DOHH2 (cell line): ENCODE results near the gene INSYN2B.

Source experiments
- CTCF ChIP-seq: fragments of 200-600 bp; sonication (generic); IDR thresholded peaks from one replicate; pipeline ENCODE4 v1.5.1; 2014; ENCODE audit warnings: antibody characterized with exemption, mild to moderate bottlenecking, low read depth, low read length; ENCODE audit not compliant: poor library complexity, severe bottlenecking
- EZH2phosphoT487 ChIP-seq: fragments of 200-600 bp; sonication (generic); IDR thresholded peaks from 2 replicates; pipeline ENCODE4 v1.6.1; 2017; ENCODE audit warnings: borderline replicate concordance, mild to moderate bottlenecking, antibody characterized with exemption, low read length, moderate library complexity, mixed read lengths

DNA sequence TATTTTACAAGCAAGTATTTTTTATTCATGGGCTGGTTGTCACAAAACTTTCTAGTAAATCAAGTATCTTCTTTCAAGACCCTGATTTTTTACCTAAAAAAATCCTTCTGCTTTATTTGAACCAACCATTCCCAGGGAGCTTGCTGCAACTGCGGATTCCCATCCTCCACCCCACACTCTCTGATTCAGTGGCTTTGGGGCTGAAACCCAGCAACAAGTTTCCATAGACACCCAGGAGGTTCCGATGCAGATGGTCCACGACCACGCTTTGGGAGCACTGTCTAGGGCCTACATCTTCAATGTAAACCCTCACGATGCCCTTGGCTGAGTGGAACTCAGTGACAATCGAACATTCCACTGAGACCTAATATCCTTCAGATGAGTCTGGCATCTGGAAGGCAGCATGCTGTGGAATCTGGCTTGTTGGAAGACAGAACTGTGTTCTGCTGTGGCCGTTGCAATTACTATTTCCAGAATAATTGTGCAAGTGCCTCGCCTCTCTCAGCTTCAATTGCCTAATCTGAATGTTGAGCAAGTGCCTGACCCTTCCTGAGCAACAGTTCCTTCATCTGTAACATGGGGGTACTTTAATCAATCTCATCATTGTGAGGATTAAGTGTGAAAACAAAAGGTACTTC, 105.1 kb downstream of the INSYN2B start:
- TF ChIP-seq EZH2phosphoT487 (no peak), CTCF (no peak)
